Heart right ventricle (tissue), 16 donors: ENCODE measurements around the gene SPEN. TPM values are rescaled to one million over a fixed set of nuclear protein-coding genes. Genes with fewer than 3 reads are reported as not detected.

Experiments used
- ATAC-seq, 8 donors: fragments of 200-7000 bp; cut with Tn5 transposase; one replicate each; pipeline ENCODE4 v1.9.1; 2020; ENCODE audit warnings: mild to moderate bottlenecking in 8 of 8, moderate library complexity in 8 of 8, moderate number of reproducible peaks in 1 of 8
- DNase-seq, 2 donors: peaks; one replicate each; pipeline ENCODE4 v3.0.0-alpha.2; 2020
- H3K27ac ChIP-seq, 10 donors: fragments of 200-600 bp; sonication (generic) in 2 of 10; one replicate each; pipeline versions ENCODE4 v1.5.0 to v1.8.0; 2020 to 2022; ENCODE audit warnings: mild to moderate bottlenecking in 3 of 10
- H3K27me3 ChIP-seq, 7 donors: fragments of 200-600 bp; one replicate each; pipeline ENCODE4 v1.8.0; 2021 to 2022; ENCODE audit warnings: mild to moderate bottlenecking in 2 of 7
- H3K36me3 ChIP-seq, 9 donors: fragments of 200-600 bp; sonication (generic) in 1 of 9; one replicate each; pipeline versions ENCODE4 v1.5.0 to v1.8.0; 2020 to 2022; ENCODE audit warnings: mild to moderate bottlenecking in 2 of 9
- H3K4me1 ChIP-seq, 9 donors: fragments of 200-600 bp; sonication (generic) in 1 of 9; one replicate each; pipeline versions ENCODE4 v1.5.0 to v1.8.0; 2020 to 2022; ENCODE audit warnings: mild to moderate bottlenecking in 4 of 9
- H3K4me3 ChIP-seq, 10 donors: fragments of 200-600 bp; sonication (generic) in 2 of 10; one replicate each; pipeline versions ENCODE4 v1.5.0 to v1.8.0; 2020 to 2022; ENCODE audit warnings: mild to moderate bottlenecking in 7 of 10, moderate library complexity in 2 of 10
- H3K9me3 ChIP-seq, 11 donors: fragments of 200-600 bp in 10 of 11; sonication (generic) in 2 of 11; one replicate each; pipeline versions ENCODE4 v1.5.0 to v1.8.0; 2013 to 2022; ENCODE audit warnings: mild to moderate bottlenecking in 2 of 11, control low read depth in 1 of 11, moderate library complexity in 1 of 11
- CTCF ChIP-seq, 9 donors: fragments of 200-600 bp; sonication (generic) in 2 of 9; IDR thresholded peaks; one replicate each; pipeline versions ENCODE4 v1.5.0 to v1.8.0; 2021 to 2022; ENCODE audit warnings: antibody characterized with exemption in 9 of 9, mild to moderate bottlenecking in 5 of 9, moderate library complexity in 1 of 9
- WGBS, 2 donors: extraction: QIAGEN DNeasy Blood & Tissue Kit; methylation state at CpG; one replicate each; pipeline ENCODE4 v1.1.7; 2013; ENCODE audit warnings: inconsistent platforms in 1 of 2; 5-methylcytosine and 5-hydroxymethylcytosine counted together
- intact Hi-C, 10 donors: fragments of 100-400 bp; cut with DNase I; formaldehyde crosslinking; loops; one replicate each; pipeline versions ENCODE4 v1.11.1 to v1.14.2; 2022
- polyA plus RNA-seq, 2 donors: library from polyadenylated mRNA; stranded (reverse); fragments of 200-250 nt; gene quantifications; one replicate each; pipeline ENCODE4 v1.2.3, GENCODE V29; 2013
- total RNA-seq, 10 donors: library from RNA; stranded (reverse); fragmentation: NEBNext Ultra II Directional in 3 of 10; extraction: Animal tissue kit (Norgen Biotek cat#: 25700) in 3 of 10; gene quantifications; one replicate each; pipeline versions ENCODE4 v1.2.1 to v1.2.4, GENCODE V29; 2021 to 2023
- donor health status: Arrhythmogenic right ventricular cardiomyopathy.
- donor health status: ischemic (EF 13 %, LVEDD 7.1; RV severe dilation, severe dysfunction).
- donor health status: healthy with polysubstance abuse.
- donor health status: DM: no; HTN: yes; CAD: no.
- donor health status: DM: no; HTN: no; CAD: no.
- donor health status: ischemic (EF 25% LVEDD 6.9; RV normal size, moderate dysfunction).
- donor health status: ischemic (EF 25% LVEDD 5.7; RV mildly dilated, moderate dysfunction).
- donor health status: healthy.
- donor health status: DM: yes; HTN: yes; CAD: no.
- donor health status: Ischemic cardiomyopathy.
- donor health status: ischemic (EF 35%, LVEDD 5.7; RV mildly dilated, moderate dysfunction).
- donor health status: nonischemic (EF 11% LVEDD 7.7; RV severe dilation, severe dysfunction).
- donor health status: DM: yes; HTN: yes; CAD: no.
- donor health status: PGD.
- donor health status: ischemic (EF 29% LVEDD 5.4; RV normal size, mild dysfunction).
- donor health status: nonischemic (EF 23%, LVEDD 6.1; RV moderate dilation, normal function).

The SPEN gene
- total and polyA plus RNA-seq, 12 donors, result 11.2 to 34.4 (median 27.1) TPM

- H3K4me1 ChIP-seq, result peaks cover 0 to 5% (median 0%) of the 10 kb centered on the region in 9 donors
- WGBS, 2 donors, result 77 to 81% methylated on average over 3 of the region's 3 CpGs
Observed at GRCh38 chr1:15981679-15982078, 134.2 kb downstream of the SPEN start.

GRCh38 chr1:15983275-15983674, 135.8 kb downstream of the SPEN start:
- Histone ChIP-seq H3K9me3 (no peaks in the 10 kb centered on the region), H3K4me1 (peaks cover 0 to 5% (median 0%) of the 10 kb centered on the region in 9 donors), H3K36me3 (no peaks in the 10 kb centered on the region), H3K27me3 (no peaks in the 10 kb centered on the region), H3K4me3 (no peak overlapping the region), H3K27ac (no peak overlapping the region)
- no peak for TF ChIP-seq CTCF (IDR thresholded peaks at IDR 0.05)
- intact Hi-C loops, result no loop called here
- ATAC-seq (no peak), DNase-seq (no peak)
- WGBS, 2 donors, result 30 to 31% methylated on average over 1 of the region's 1 CpG

More at GRCh38 chr1:15981679-15982078, 134.2 kb downstream of the SPEN start:
- ATAC-seq (no peak), DNase-seq (no peak)
- Histone ChIP-seq H3K27ac (no peak overlapping the region), H3K9me3 (no peaks in the 10 kb centered on the region), H3K36me3 (no peaks in the 10 kb centered on the region), H3K27me3 (no peaks in the 10 kb centered on the region), H3K4me3 (no peak overlapping the region)
- intact Hi-C loops, result no loop called here
- TF ChIP-seq CTCF (IDR thresholded peaks at IDR 0.05), result no peak

GRCh38 chr1:15985611-15986297, 138.2 kb downstream of the SPEN start:
- Histone ChIP-seq H3K36me3 (no peaks in the 10 kb centered on the region), H3K27ac (no peak overlapping the region), H3K4me3 (no peak overlapping the region), H3K4me1 (peaks cover 0 to 5% (median 0%) of the 10 kb centered on the region in 9 donors), H3K27me3 (no peaks in the 10 kb centered on the region), H3K9me3 (no peaks in the 10 kb centered on the region)
- 69 to 74% methylated on average over 5 of the region's 5 CpGs for WGBS, 2 donors
- intact Hi-C loops, result no loop called here
- ATAC-seq (no peak), DNase-seq (no peak)
- TF ChIP-seq CTCF (IDR thresholded peaks at IDR 0.05), result no peak

GRCh38 chr1:15988856-15989736, 141.6 kb downstream of the SPEN start:
- Histone ChIP-seq H3K4me3 (no peak overlapping the region), H3K27me3 (no peaks in the 10 kb centered on the region), H3K4me1 (peaks cover 0 to 5% (median 0%) of the 10 kb centered on the region in 9 donors), H3K36me3 (no peaks in the 10 kb centered on the region), H3K9me3 (no peaks in the 10 kb centered on the region), H3K27ac (no peak overlapping the region)
- WGBS, 2 donors, result 83 to 86% methylated on average over 13 of the region's 13 CpGs
- peak in 1 of 8 donors; percentile 30 for ATAC-seq
- intact Hi-C loops, result no loop called here
- DNase-seq, result no peak
- TF ChIP-seq CTCF (IDR thresholded peaks at IDR 0.05), result no peak
